ENCODE data around the gene PHEX. TPM values are rescaled to one million over a fixed set of nuclear protein-coding genes. Genes with fewer than 3 reads are reported as not detected.
A peak's percentile ranks its signal among the peaks of the same experiment; 100 is the strongest.

Gene PHEX
- total RNA-seq, 4 donors from 2014 or later, result 0.05 TPM; not detected in 3

DNA sequence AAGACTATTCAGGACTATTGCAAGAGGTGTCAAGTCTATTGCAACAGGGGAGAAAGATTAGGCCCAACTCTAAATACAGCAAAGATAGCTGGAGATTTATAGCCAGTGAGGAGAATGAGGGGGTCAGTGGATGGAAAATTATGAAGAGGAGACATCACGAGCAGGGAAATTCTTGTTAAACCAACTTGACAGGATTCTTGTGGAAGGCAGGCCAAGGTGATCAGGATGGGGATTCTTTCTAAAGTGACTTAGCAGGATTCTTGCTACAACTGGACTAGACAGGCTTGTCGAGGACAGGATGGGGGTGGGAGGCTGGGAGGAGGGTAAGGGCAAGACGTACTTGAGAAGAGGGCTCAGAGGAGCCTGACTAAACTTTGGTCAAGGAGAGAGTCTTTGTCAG, 89.0 kb downstream of the PHEX start:
- intact Hi-C loops (cut with DNase I; ENCODE audit: low total_unique reads) (no loop called here), in situ Hi-C loops (cut with MboI; ENCODE audit: low sequenced_read_pairs in 4 of 4) (no loop called here)
- H3K4me1 ChIP-seq, result no peaks in the 10 kb centered on the region
- TF ChIP-seq CTCF (IDR thresholded peaks at IDR 0.05 in 4 of 5, conservative IDR thresholded peaks at IDR 0.05 in 1 of 5), result no peak
- DNase-seq (no peak), ATAC-seq (no peak)
- H3K4me3 ChIP-seq, result no peak overlapping the region
- H3K27me3 ChIP-seq, result no peaks in the 10 kb centered on the region
- no peaks in the 10 kb centered on the region for H3K36me3 ChIP-seq
- no peak overlapping the region for H3K27ac ChIP-seq
- H3K9me3 ChIP-seq, result no peaks in the 10 kb centered on the region

DNA sequence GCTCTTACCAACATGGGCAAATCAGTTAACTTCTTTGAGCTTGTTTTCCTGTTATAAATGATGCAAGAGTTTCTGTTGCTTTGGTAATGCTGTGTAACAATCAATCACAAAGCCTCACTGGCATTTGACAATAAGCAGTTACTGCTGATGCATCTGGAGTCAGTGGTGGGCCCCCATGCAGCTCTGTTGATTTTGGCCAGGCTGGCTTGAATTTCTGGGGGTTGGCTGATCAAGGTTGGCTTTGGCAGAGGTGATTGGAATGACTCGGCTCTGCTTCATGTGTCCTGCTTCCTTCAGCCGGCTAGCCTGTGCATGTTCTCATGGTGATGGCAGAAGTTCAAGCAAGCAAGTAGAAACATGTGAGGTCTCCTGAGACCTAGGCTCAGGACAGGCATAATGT, 90.4 kb downstream of the PHEX start:
- intact Hi-C loops (cut with DNase I; ENCODE audit: low total_unique reads) (no loop called here), in situ Hi-C loops (cut with MboI; ENCODE audit: low sequenced_read_pairs in 4 of 4) (no loop called here)
- no peaks in the 10 kb centered on the region for H3K36me3 ChIP-seq
- TF ChIP-seq POLR2A (IDR thresholded peaks at IDR 0.05), result no peak
- no peak for TF ChIP-seq CTCF (IDR thresholded peaks at IDR 0.05 in 4 of 5, conservative IDR thresholded peaks at IDR 0.05 in 1 of 5)
- H3K9me3 ChIP-seq, result no peaks in the 10 kb centered on the region
- DNase-seq (peak; percentile 10 to 36), ATAC-seq (peak; percentile 44 to 54)
- H3K4me1 ChIP-seq, result no peaks in the 10 kb centered on the region
- no peak overlapping the region for H3K27ac ChIP-seq
- no peak overlapping the region for H3K4me3 ChIP-seq
- no peaks in the 10 kb centered on the region for H3K27me3 ChIP-seq

GRCh38 chrX:22124098-22124497, 92.0 kb downstream of the PHEX start:
- TF ChIP-seq POLR2A (IDR thresholded peaks at IDR 0.05) (no peak), CTCF (IDR thresholded peaks at IDR 0.05 in 4 of 5, conservative IDR thresholded peaks at IDR 0.05 in 1 of 5) (no peak)
- no peak overlapping the region for H3K4me3 ChIP-seq
- DNase-seq, result peak in 1 of 2 donors; percentile 16
- no peaks in the 10 kb centered on the region for H3K27me3 ChIP-seq
- in situ Hi-C loops (cut with MboI; ENCODE audit: low sequenced_read_pairs in 4 of 4) (no loop called here), intact Hi-C loops (cut with DNase I; ENCODE audit: low total_unique reads) (no loop called here)
- ATAC-seq, result peak in 1 of 2 donors; percentile 24
- H3K27ac ChIP-seq, result no peak overlapping the region
- no peaks in the 10 kb centered on the region for H3K4me1 ChIP-seq
- no peaks in the 10 kb centered on the region for H3K9me3 ChIP-seq
- no peaks in the 10 kb centered on the region for H3K36me3 ChIP-seq

DNA sequence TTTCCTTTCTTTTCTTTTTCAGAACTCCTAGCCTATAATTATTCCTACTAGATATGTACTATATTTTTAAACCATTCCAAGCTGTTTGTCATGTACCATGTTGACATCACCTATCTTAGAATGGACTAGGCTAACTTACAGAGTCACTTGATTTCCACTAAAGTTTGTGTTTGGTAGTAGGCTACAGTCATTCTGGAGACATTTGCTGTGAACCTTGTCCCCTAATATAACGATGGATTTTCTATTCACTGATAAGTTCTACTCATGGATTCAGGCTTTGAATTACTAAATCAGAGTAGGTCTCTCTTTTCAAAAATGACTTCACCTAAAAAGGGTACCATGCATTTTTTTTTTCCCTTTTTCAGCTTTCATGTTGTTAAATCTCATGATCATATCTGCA, 93.4 kb downstream of the PHEX start:
- H3K27ac ChIP-seq, result no peak overlapping the region
- H3K9me3 ChIP-seq, result no peaks in the 10 kb centered on the region
- H3K36me3 ChIP-seq, result no peaks in the 10 kb centered on the region
- no peak overlapping the region for H3K4me3 ChIP-seq
- intact Hi-C loops (cut with DNase I; ENCODE audit: low total_unique reads), result no loop called here
- H3K4me1 ChIP-seq, result no peaks in the 10 kb centered on the region
- TF ChIP-seq CTCF (IDR thresholded peaks at IDR 0.05 in 4 of 5, conservative IDR thresholded peaks at IDR 0.05 in 1 of 5), result no peak
- TF ChIP-seq POLR2A (IDR thresholded peaks at IDR 0.05), result no peak
- in situ Hi-C loops (cut with MboI; ENCODE audit: low sequenced_read_pairs in 4 of 4), result no loop called here
- ATAC-seq (no peak), DNase-seq (no peak)
- H3K27me3 ChIP-seq, result no peaks in the 10 kb centered on the region

GRCh38 chrX:22126327-22126726, 94.2 kb downstream of the PHEX start:
- no peak for TF ChIP-seq POLR2A (IDR thresholded peaks at IDR 0.05)
- no peak for TF ChIP-seq CTCF (IDR thresholded peaks at IDR 0.05 in 4 of 5, conservative IDR thresholded peaks at IDR 0.05 in 1 of 5)
- H3K27me3 ChIP-seq, result no peaks in the 10 kb centered on the region
- ATAC-seq (no peak), DNase-seq (no peak)
- no peak overlapping the region for H3K27ac ChIP-seq
- no peak overlapping the region for H3K4me3 ChIP-seq
- no peaks in the 10 kb centered on the region for H3K9me3 ChIP-seq
- no peaks in the 10 kb centered on the region for H3K36me3 ChIP-seq
- no peaks in the 10 kb centered on the region for H3K4me1 ChIP-seq
- in situ Hi-C loops (cut with MboI; ENCODE audit: low sequenced_read_pairs in 4 of 4) (no loop called here), intact Hi-C loops (cut with DNase I; ENCODE audit: low total_unique reads) (no loop called here)

All from gastrocnemius medialis (tissue), 4 donors.